B cell (primary cell): Measurements from ENCODE around the gene ADGRA1.

Experiments
- EZH2 ChIP-seq: IDR thresholded peaks from 2 replicates; pipeline ENCODE4 v1.6.1; 2012; ENCODE audit warnings: borderline replicate concordance, low read depth, mild to moderate bottlenecking, moderate library complexity, low read length; ENCODE audit not compliant: insufficient read depth, poor library complexity, severe bottlenecking
- TF ChIP-seq, protein P1 (sequence below): fragments of 200-600 bp; IDR thresholded peaks from one replicate; pipeline ENCODE4 v1.8.0; 2022; ENCODE audit warnings: antibody characterized with exemption, mild to moderate bottlenecking

- TF ChIP-seq, protein P1, sequence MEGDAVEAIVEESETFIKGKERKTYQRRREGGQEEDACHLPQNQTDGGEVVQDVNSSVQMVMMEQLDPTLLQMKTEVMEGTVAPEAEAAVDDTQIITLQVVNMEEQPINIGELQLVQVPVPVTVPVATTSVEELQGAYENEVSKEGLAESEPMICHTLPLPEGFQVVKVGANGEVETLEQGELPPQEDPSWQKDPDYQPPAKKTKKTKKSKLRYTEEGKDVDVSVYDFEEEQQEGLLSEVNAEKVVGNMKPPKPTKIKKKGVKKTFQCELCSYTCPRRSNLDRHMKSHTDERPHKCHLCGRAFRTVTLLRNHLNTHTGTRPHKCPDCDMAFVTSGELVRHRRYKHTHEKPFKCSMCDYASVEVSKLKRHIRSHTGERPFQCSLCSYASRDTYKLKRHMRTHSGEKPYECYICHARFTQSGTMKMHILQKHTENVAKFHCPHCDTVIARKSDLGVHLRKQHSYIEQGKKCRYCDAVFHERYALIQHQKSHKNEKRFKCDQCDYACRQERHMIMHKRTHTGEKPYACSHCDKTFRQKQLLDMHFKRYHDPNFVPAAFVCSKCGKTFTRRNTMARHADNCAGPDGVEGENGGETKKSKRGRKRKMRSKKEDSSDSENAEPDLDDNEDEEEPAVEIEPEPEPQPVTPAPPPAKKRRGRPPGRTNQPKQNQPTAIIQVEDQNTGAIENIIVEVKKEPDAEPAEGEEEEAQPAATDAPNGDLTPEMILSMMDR = no peak
- TF ChIP-seq EZH2 = no peak
These were observed 89.8 kb downstream of the ADGRA1 start for GRCh38 chr10:133177380-133178157.
